Osteocyte (in vitro differentiated cells): ENCODE measurements around the gene ARG2. TPM values are rescaled to one million over a fixed set of nuclear protein-coding genes. Genes with fewer than 3 reads are reported as not detected.
A peak's percentile ranks its signal among the peaks of the same experiment; 100 is the strongest.

ENCODE experiments used
- DNase-seq: peaks from one replicate; pipeline ENCODE4 v3.0.0; 2021; ENCODE audit warnings: mixed read lengths; ENCODE audit not compliant: unreplicated experiment; ENCODE audit errors: extremely low spot score
- H3K27ac Mint-ChIP-seq: one replicate; pipeline ENCODE4 v1.8.0; 2021; ENCODE audit warnings: mild to moderate bottlenecking, mixed read lengths; ENCODE audit not compliant: unreplicated experiment
- H3K27me3 Mint-ChIP-seq: one replicate; pipeline ENCODE4 v1.8.0; 2021; ENCODE audit warnings: mixed read lengths; ENCODE audit not compliant: unreplicated experiment
- H3K36me3 Mint-ChIP-seq: one replicate; pipeline ENCODE4 v1.8.0; 2021; ENCODE audit warnings: mixed read lengths; ENCODE audit not compliant: unreplicated experiment
- H3K4me1 Mint-ChIP-seq: one replicate; pipeline ENCODE4 v1.8.0; 2021; ENCODE audit warnings: mixed read lengths; ENCODE audit not compliant: unreplicated experiment
- H3K4me3 Mint-ChIP-seq: one replicate; pipeline ENCODE4 v1.8.0; 2021; ENCODE audit warnings: mild to moderate bottlenecking, moderate library complexity, mixed read lengths; ENCODE audit not compliant: unreplicated experiment
- H3K9me3 Mint-ChIP-seq: one replicate; pipeline ENCODE4 v1.8.0; 2021; ENCODE audit warnings: mixed read lengths; ENCODE audit not compliant: unreplicated experiment
- total RNA-seq: library from RNA; stranded (reverse); gene quantifications from 2 replicates; pipeline ENCODE4 v1.2.1, GENCODE V29; 2021
- TF ChIP-seq, protein P1 (sequence below): fragments of 200-600 bp; sonication (generic); IDR thresholded peaks from 2 replicates; pipeline ENCODE4 v1.5.0; 2021; ENCODE audit warnings: antibody characterized with exemption, mild to moderate bottlenecking, moderate library complexity

ARG2 gene
- total RNA-seq, 1 donor from 2014 or later = 4.2 TPM

- Mint-ChIP-seq H3K4me3 (no peak overlapping the region), H3K4me1 (peaks cover 8% of the 10 kb centered on the region), H3K27me3 (no peaks in the 10 kb centered on the region), H3K9me3 (no peaks in the 10 kb centered on the region), H3K27ac (peak overlapping the region; percentile 83), H3K36me3 (peaks cover 39% of the 10 kb centered on the region)
- no peak for DNase-seq
- TF ChIP-seq, protein P1, sequence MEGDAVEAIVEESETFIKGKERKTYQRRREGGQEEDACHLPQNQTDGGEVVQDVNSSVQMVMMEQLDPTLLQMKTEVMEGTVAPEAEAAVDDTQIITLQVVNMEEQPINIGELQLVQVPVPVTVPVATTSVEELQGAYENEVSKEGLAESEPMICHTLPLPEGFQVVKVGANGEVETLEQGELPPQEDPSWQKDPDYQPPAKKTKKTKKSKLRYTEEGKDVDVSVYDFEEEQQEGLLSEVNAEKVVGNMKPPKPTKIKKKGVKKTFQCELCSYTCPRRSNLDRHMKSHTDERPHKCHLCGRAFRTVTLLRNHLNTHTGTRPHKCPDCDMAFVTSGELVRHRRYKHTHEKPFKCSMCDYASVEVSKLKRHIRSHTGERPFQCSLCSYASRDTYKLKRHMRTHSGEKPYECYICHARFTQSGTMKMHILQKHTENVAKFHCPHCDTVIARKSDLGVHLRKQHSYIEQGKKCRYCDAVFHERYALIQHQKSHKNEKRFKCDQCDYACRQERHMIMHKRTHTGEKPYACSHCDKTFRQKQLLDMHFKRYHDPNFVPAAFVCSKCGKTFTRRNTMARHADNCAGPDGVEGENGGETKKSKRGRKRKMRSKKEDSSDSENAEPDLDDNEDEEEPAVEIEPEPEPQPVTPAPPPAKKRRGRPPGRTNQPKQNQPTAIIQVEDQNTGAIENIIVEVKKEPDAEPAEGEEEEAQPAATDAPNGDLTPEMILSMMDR = no peak
Observed at GRCh38 chr14:67653651-67654280, 34.0 kb downstream of the ARG2 start.

- TF ChIP-seq, protein P1 = no peak
- Mint-ChIP-seq H3K27me3 (no peaks in the 10 kb centered on the region), H3K27ac (no peak overlapping the region), H3K36me3 (peaks cover 9% of the 10 kb centered on the region), H3K4me3 (no peak overlapping the region), H3K9me3 (no peaks in the 10 kb centered on the region), H3K4me1 (peaks cover 8% of the 10 kb centered on the region)
- no peak for DNase-seq
Observed at GRCh38 chr14:67663633-67664032, 43.9 kb downstream of the ARG2 start.

DNA sequence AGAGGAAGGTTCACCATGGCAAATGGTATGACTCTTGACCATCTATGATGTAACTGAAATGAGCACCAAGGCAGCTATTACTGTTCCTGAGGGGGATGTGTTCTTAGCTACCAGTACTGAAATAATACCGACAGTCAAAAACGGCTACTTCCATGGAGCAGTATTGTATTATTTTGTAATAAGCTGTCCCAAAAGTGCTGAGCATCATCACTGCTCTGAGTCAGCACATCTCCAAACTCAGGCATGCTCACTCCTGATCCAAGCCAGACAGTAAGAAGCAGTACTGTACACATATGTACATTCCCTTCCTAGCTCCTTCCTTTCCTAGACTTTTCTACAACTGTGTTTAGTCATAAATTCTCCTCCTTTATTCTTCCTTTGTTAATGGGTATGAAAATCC lies 46.1 kb downstream of the ARG2 start:
- TF ChIP-seq, protein P1 = no peak
- no peak overlapping the region for H3K4me3 Mint-ChIP-seq
- H3K27me3 Mint-ChIP-seq = no peaks in the 10 kb centered on the region
- no peaks in the 10 kb centered on the region for H3K9me3 Mint-ChIP-seq
- DNase-seq = peak; percentile 2
- H3K27ac Mint-ChIP-seq = peak overlapping the region; percentile 79
- peaks cover 8% of the 10 kb centered on the region for H3K4me1 Mint-ChIP-seq
- peaks cover 5% of the 10 kb centered on the region for H3K36me3 Mint-ChIP-seq

GRCh38 chr14:67666750-67667449 lies 47.2 kb downstream of the ARG2 start:
- Mint-ChIP-seq H3K4me1 (peaks cover 8% of the 10 kb centered on the region), H3K4me3 (no peak overlapping the region), H3K27me3 (no peaks in the 10 kb centered on the region), H3K27ac (peak overlapping the region; percentile 81), H3K9me3 (no peaks in the 10 kb centered on the region), H3K36me3 (peaks cover 5% of the 10 kb centered on the region)
- DNase-seq = peak; percentile 49
- TF ChIP-seq, protein P1 = peak; percentile 73

- Mint-ChIP-seq H3K36me3 (peaks cover 2% of the 10 kb centered on the region), H3K4me3 (no peak overlapping the region), H3K4me1 (peaks cover 15% of the 10 kb centered on the region), H3K27me3 (no peaks in the 10 kb centered on the region), H3K27ac (no peak overlapping the region), H3K9me3 (no peaks in the 10 kb centered on the region)
- no peak for DNase-seq
- TF ChIP-seq, protein P1 = no peak
Observed at GRCh38 chr14:67668559-67668958, 48.8 kb downstream of the ARG2 start.
